Thymus (tissue), 14 donors: ENCODE data around the gene DEFB123. TPM values are rescaled to one million over a fixed set of nuclear protein-coding genes. Genes with fewer than 3 reads are reported as not detected.

Source experiments
- DNase-seq, 9 donors: peaks; one replicate each; pipeline ENCODE4 v3.0.0-alpha.2; 2013; ENCODE audit warnings: low spot score in 9 of 9, low read depth in 6 of 9, missing footprints in 1 of 9
- H3K27ac ChIP-seq, 2 donors: one replicate each; pipeline ENCODE4 v1.5.1; 2013; ENCODE audit warnings: control low read depth in 1 of 2, low read depth in 1 of 2, low read length in 1 of 2, mild to moderate bottlenecking in 1 of 2, moderate library complexity in 1 of 2
- H3K27me3 ChIP-seq, 2 donors: one replicate each; pipeline ENCODE4 v1.5.1; 2013; ENCODE audit warnings: low read length in 1 of 2; ENCODE audit not compliant: control insufficient read depth in 2 of 2, insufficient read depth in 1 of 2
- H3K36me3 ChIP-seq, 2 donors: one replicate each; pipeline ENCODE4 v1.5.1; 2013; ENCODE audit warnings: low read length in 1 of 2, mild to moderate bottlenecking in 1 of 2, moderate library complexity in 1 of 2; ENCODE audit not compliant: control insufficient read depth in 2 of 2, insufficient read depth in 2 of 2
- H3K4me1 ChIP-seq, 2 donors: one replicate each; pipeline ENCODE4 v1.5.1; 2013; ENCODE audit warnings: low read length in 2 of 2; ENCODE audit not compliant: control insufficient read depth in 2 of 2, insufficient read depth in 2 of 2
- H3K4me3 ChIP-seq, 2 donors: one replicate each; pipeline ENCODE4 v1.5.1; 2013; ENCODE audit warnings: low read length in 2 of 2, control low read depth in 1 of 2, mild to moderate bottlenecking in 1 of 2
- H3K9me3 ChIP-seq, 2 donors: one replicate each; pipeline ENCODE4 v1.5.1; 2013; ENCODE audit warnings: low read length in 1 of 2, mild to moderate bottlenecking in 1 of 2; ENCODE audit not compliant: control insufficient read depth in 2 of 2, insufficient read depth in 1 of 2
- WGBS: extraction: QIAGEN DNeasy Blood & Tissue Kit; methylation state at CpG from one replicate; pipeline ENCODE4 v1.1.7; 2013; 5-methylcytosine and 5-hydroxymethylcytosine counted together
- long read RNA-seq, 10 donors: transcript quantifications; one replicate each; lab custom pipeline, GENCODE V29; 2026
- polyA plus RNA-seq: library from polyadenylated mRNA; stranded (reverse); fragments of 200-250 nt; gene quantifications from one replicate; pipeline ENCODE4 v1.2.3, GENCODE V29; 2013
- total RNA-seq: library from RNA; stranded (reverse); fragments of 120-200 nt; gene quantifications from one replicate; pipeline ENCODE4 v1.2.4, GENCODE V29; 2013
- donor health status: healthy.

Gene DEFB123
- total RNA-seq (not detected), polyA plus RNA-seq (not detected)
- long read RNA-seq, donor 1: 0 reads
- long read RNA-seq, donor 2: 0 reads
- long read RNA-seq, donor 3: 0 reads
- long read RNA-seq, donor 4: 0 reads
- long read RNA-seq, donor 5: 0 reads
- long read RNA-seq, donor 6: 0 reads
- long read RNA-seq, donor 7: 0 reads
- long read RNA-seq, donor 8: 0 reads
- long read RNA-seq, donor 9: 0 reads
- long read RNA-seq, donor 10: 0 reads

- no peak within 1 kb of the TSS for H3K27ac ChIP-seq
- no peak for DNase-seq
- WGBS: 84% methylated on average over 16 of the region's 16 CpGs
- no peaks in the 10 kb centered on the region for H3K36me3 ChIP-seq
- H3K9me3 ChIP-seq: no peaks in the 10 kb centered on the region
- no peaks in the 10 kb centered on the region for H3K27me3 ChIP-seq
- H3K4me1 ChIP-seq: no peaks in the 10 kb centered on the region
- H3K4me3 ChIP-seq: no peak within 1 kb of the TSS
These were observed at the start of gene DEFB123 for GRCh38 chr20:31440012-31440659. Gene DEFB123 (plus strand): TSS chr20:31440632. CDS start chr20:31440699, 67 bp downstream.

GRCh38 chr20:31392836-31393235, 47.6 kb upstream of the DEFB123 start:
- no peak overlapping the region for H3K4me3 ChIP-seq
- H3K27ac ChIP-seq: no peak overlapping the region
- H3K27me3 ChIP-seq: no peaks in the 10 kb centered on the region
- H3K9me3 ChIP-seq: no peaks in the 10 kb centered on the region
- no peaks in the 10 kb centered on the region for H3K4me1 ChIP-seq
- 83% methylated on average over 2 of the region's 2 CpGs for WGBS
- no peak for DNase-seq
- no peaks in the 10 kb centered on the region for H3K36me3 ChIP-seq

GRCh38 chr20:31394900-31395299, 45.5 kb upstream of the DEFB123 start:
- H3K4me3 ChIP-seq: no peak overlapping the region
- no peaks in the 10 kb centered on the region for H3K9me3 ChIP-seq
- 52% methylated on average over 3 of the region's 3 CpGs for WGBS
- no peaks in the 10 kb centered on the region for H3K36me3 ChIP-seq
- H3K4me1 ChIP-seq: no peaks in the 10 kb centered on the region
- H3K27ac ChIP-seq: no peak overlapping the region
- H3K27me3 ChIP-seq: no peaks in the 10 kb centered on the region
- no peak for DNase-seq

- WGBS: 55% methylated on average over 1 of the region's 1 CpG
- H3K36me3 ChIP-seq: no peaks in the 10 kb centered on the region
- no peak overlapping the region for H3K27ac ChIP-seq
- DNase-seq: no peak
- no peak overlapping the region for H3K4me3 ChIP-seq
- no peaks in the 10 kb centered on the region for H3K9me3 ChIP-seq
- H3K27me3 ChIP-seq: no peaks in the 10 kb centered on the region
- no peaks in the 10 kb centered on the region for H3K4me1 ChIP-seq
These were observed 36.5 kb upstream of the DEFB123 start for GRCh38 chr20:31403886-31404285.

- DNase-seq: no peak
- Histone ChIP-seq H3K27me3 (no peaks in the 10 kb centered on the region), H3K27ac (no peak within 1 kb of the TSS), H3K4me1 (no peaks in the 10 kb centered on the region), H3K36me3 (no peaks in the 10 kb centered on the region), H3K9me3 (no peaks in the 10 kb centered on the region), H3K4me3 (no peak within 1 kb of the TSS)
- WGBS: 65% methylated on average over 3 of the region's 3 CpGs
These were observed 34.3 kb upstream of the DEFB123 start, which contains the start of gene DEFB121 for GRCh38 chr20:31406115-31406514. Gene DEFB121 (minus strand): TSS chr20:31406215. CDS start chr20:31406152, 63 bp downstream.

GRCh38 chr20:31410011-31410410, 30.4 kb upstream of the DEFB123 start:
- no peak for DNase-seq
- no peaks in the 10 kb centered on the region for H3K4me1 ChIP-seq
- H3K4me3 ChIP-seq: no peak overlapping the region
- H3K27ac ChIP-seq: no peak overlapping the region
- H3K36me3 ChIP-seq: no peaks in the 10 kb centered on the region
- H3K9me3 ChIP-seq: no peaks in the 10 kb centered on the region
- no peaks in the 10 kb centered on the region for H3K27me3 ChIP-seq
- 63% methylated on average over 1 of the region's 1 CpG for whole genome bisulfite sequencing

GRCh38 chr20:31414381-31414780, 26.1 kb upstream of the DEFB123 start:
- DNase-seq: no peak
- Histone ChIP-seq H3K4me1 (no peaks in the 10 kb centered on the region), H3K4me3 (no peak overlapping the region), H3K27me3 (no peaks in the 10 kb centered on the region), H3K36me3 (no peaks in the 10 kb centered on the region), H3K27ac (no peak overlapping the region), H3K9me3 (no peaks in the 10 kb centered on the region)
- WGBS: 82% methylated on average over 6 of the region's 6 CpGs

GRCh38 chr20:31415653-31416052, 24.8 kb upstream of the DEFB123 start:
- Histone ChIP-seq H3K27me3 (no peaks in the 10 kb centered on the region), H3K4me1 (no peaks in the 10 kb centered on the region), H3K27ac (no peak overlapping the region), H3K9me3 (no peaks in the 10 kb centered on the region), H3K36me3 (no peaks in the 10 kb centered on the region), H3K4me3 (no peak overlapping the region)
- WGBS: 96% methylated on average over 2 of the region's 2 CpGs
- DNase-seq: no peak

GRCh38 chr20:31418307-31418706, 22.1 kb upstream of the DEFB123 start:
- WGBS: 88% methylated on average over 7 of the region's 7 CpGs
- no peak for DNase-seq
- Histone ChIP-seq H3K27me3 (no peaks in the 10 kb centered on the region), H3K9me3 (no peaks in the 10 kb centered on the region), H3K27ac (no peak overlapping the region), H3K4me3 (no peak overlapping the region), H3K4me1 (no peaks in the 10 kb centered on the region), H3K36me3 (no peaks in the 10 kb centered on the region)
